Upper lobe of left lung (tissue), 6 donors: ENCODE measurements around the gene TRDN. TPM values are rescaled to one million over a fixed set of nuclear protein-coding genes. Genes with fewer than 3 reads are reported as not detected.
"Not testable (repeated sequence)": the region's sequence is repeated elsewhere in the genome, so short reads cannot be mapped to it uniquely, and the experiment has no call there.

Experiments used
- ATAC-seq, 2 donors: fragments of 200-7000 bp; cut with Tn5 transposase; one replicate each; pipeline ENCODE4 v1.9.1; 2022; ENCODE audit warnings: mild to moderate bottlenecking in 2 of 2, moderate library complexity in 2 of 2; ENCODE audit not compliant: low FRiP score in 2 of 2
- DNase-seq, 2 donors: peaks; one replicate each; pipeline ENCODE4 v3.0.0-alpha.2; 2019 to 2020
- H3K27ac ChIP-seq, 4 donors: fragments of 200-600 bp; sonication (generic); one replicate each; pipeline ENCODE4 v1.5.1; 2016 to 2019
- H3K27me3 ChIP-seq, 4 donors: fragments of 200-600 bp; sonication (generic); one replicate each; pipeline ENCODE4 v1.5.1; 2017 to 2019
- H3K36me3 ChIP-seq, 4 donors: fragments of 200-600 bp; sonication (generic); one replicate each; pipeline ENCODE4 v1.5.1; 2016 to 2019
- H3K4me1 ChIP-seq, 4 donors: fragments of 200-600 bp; sonication (generic); one replicate each; pipeline ENCODE4 v1.5.1; 2018 to 2019
- H3K4me3 ChIP-seq, 4 donors: fragments of 200-600 bp; sonication (generic); one replicate each; pipeline ENCODE4 v1.5.1; 2017 to 2019; ENCODE audit warnings: mild to moderate bottlenecking in 2 of 4, moderate library complexity in 1 of 4
- H3K9me3 ChIP-seq, 4 donors: fragments of 200-600 bp; sonication (generic); one replicate each; pipeline ENCODE4 v1.5.1; 2018 to 2019
- EP300 ChIP-seq, 4 donors: sonication (generic); formaldehyde crosslinking; IDR thresholded peaks; one replicate each; pipeline ENCODE4 v1.5.1; 2017; ENCODE audit warnings: antibody characterized with exemption in 4 of 4, control low read depth in 2 of 4
- POLR2A ChIP-seq, 4 donors: fragments of 450-650 bp; IDR thresholded peaks; one replicate each; pipeline ENCODE4 v1.5.1; 2016 to 2017; ENCODE audit warnings: antibody characterized with exemption in 4 of 4, mild to moderate bottlenecking in 2 of 4
- POLR2AphosphoS5 ChIP-seq, 2 donors: sonication (generic); formaldehyde crosslinking; IDR thresholded peaks; one replicate each; pipeline ENCODE4 v1.5.1; 2017; ENCODE audit warnings: antibody characterized with exemption in 2 of 2
- WGBS, 2 donors: methylation state at CpG; one replicate each; pipeline ENCODE4 v1.1.5; 2017 to 2018; 5-methylcytosine and 5-hydroxymethylcytosine counted together
- total RNA-seq, 6 donors: library from RNA; depleted of rRNA in 4 of 6; stranded (reverse); fragments of >200 nt in 4 of 6; gene quantifications; one replicate each; pipeline versions ENCODE4 v1.1.0 to v1.2.1, GENCODE V29; 2016 to 2021
- TF ChIP-seq, protein P1 (sequence below), 6 experiments: fragments of 450-650 bp in 4 of 6; fragments of 200-600 bp in 2 of 6; sonication (generic) in 2 of 6; IDR thresholded peaks; one replicate each; pipeline ENCODE4 v1.5.1; 2016 to 2019; ENCODE audit warnings: antibody characterized with exemption in 6 of 6
- donor health status: DM: no; HTN: no; CAD: no; lungs with moderate emphysema.
- donor health status: DM: no; HTN: yes; CAD: no; lungs with severe emphysema.

TRDN gene
- total RNA-seq, 6 donors from 2014 or later: 0.20 TPM; not detected in 5

DNA sequence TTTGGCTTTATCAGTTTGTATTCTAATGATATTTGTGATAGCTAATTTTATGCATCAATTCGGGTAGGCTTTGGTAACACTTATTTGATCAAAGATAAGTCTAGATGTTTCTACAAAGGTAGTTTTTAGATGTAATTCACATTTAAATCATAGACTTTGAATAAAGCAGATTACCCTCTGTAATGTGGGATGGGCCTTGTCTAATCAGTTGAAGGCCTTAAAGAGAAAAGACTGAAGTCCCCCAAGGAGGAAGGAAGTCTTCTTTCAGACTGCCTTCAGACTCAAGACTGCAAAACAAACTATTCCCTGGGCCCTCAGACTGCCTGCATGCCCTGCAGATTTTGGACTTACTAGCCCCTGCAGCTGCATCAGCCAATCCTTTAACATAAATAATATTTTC lies 178.5 kb downstream of the TRDN start:
- Histone ChIP-seq H3K4me1 (no peaks in the 10 kb centered on the region), H3K36me3 (no peaks in the 10 kb centered on the region), H3K27me3 (no peaks in the 10 kb centered on the region), H3K27ac (no peak overlapping the region), H3K4me3 (no peak overlapping the region), H3K9me3 (no peaks in the 10 kb centered on the region)
- no peak for DNase-seq
- TF ChIP-seq POLR2AphosphoS5 (IDR thresholded peaks at IDR 0.05) (no peak), POLR2A (IDR thresholded peaks at IDR 0.05) (no peak), EP300 (IDR thresholded peaks at IDR 0.05) (no peak)
- TF ChIP-seq, protein P1, sequence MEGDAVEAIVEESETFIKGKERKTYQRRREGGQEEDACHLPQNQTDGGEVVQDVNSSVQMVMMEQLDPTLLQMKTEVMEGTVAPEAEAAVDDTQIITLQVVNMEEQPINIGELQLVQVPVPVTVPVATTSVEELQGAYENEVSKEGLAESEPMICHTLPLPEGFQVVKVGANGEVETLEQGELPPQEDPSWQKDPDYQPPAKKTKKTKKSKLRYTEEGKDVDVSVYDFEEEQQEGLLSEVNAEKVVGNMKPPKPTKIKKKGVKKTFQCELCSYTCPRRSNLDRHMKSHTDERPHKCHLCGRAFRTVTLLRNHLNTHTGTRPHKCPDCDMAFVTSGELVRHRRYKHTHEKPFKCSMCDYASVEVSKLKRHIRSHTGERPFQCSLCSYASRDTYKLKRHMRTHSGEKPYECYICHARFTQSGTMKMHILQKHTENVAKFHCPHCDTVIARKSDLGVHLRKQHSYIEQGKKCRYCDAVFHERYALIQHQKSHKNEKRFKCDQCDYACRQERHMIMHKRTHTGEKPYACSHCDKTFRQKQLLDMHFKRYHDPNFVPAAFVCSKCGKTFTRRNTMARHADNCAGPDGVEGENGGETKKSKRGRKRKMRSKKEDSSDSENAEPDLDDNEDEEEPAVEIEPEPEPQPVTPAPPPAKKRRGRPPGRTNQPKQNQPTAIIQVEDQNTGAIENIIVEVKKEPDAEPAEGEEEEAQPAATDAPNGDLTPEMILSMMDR (IDR thresholded peaks at IDR 0.05): no peak
- WGBS, 2 donors: 86 to 97% methylated on average over 1 of the region's 1 CpG
- no peak for ATAC-seq

GRCh38 chr6:123456836-123457235 lies 179.9 kb downstream of the TRDN start:
- Histone ChIP-seq H3K4me1 (no peaks in the 10 kb centered on the region), H3K27ac (no peak overlapping the region), H3K27me3 (no peaks in the 10 kb centered on the region), H3K36me3 (no peaks in the 10 kb centered on the region), H3K4me3 (no peak overlapping the region), H3K9me3 (no peaks in the 10 kb centered on the region)
- 80 to 88% methylated on average over 3 of the region's 3 CpGs for WGBS, 2 donors
- DNase-seq (no peak), ATAC-seq (no peak)
- TF ChIP-seq, protein P1 (IDR thresholded peaks at IDR 0.05): no peak
- no peak for TF ChIP-seq EP300 (IDR thresholded peaks at IDR 0.05)
- no peak for TF ChIP-seq POLR2AphosphoS5 (IDR thresholded peaks at IDR 0.05)
- no peak for TF ChIP-seq POLR2A (IDR thresholded peaks at IDR 0.05)

DNA sequence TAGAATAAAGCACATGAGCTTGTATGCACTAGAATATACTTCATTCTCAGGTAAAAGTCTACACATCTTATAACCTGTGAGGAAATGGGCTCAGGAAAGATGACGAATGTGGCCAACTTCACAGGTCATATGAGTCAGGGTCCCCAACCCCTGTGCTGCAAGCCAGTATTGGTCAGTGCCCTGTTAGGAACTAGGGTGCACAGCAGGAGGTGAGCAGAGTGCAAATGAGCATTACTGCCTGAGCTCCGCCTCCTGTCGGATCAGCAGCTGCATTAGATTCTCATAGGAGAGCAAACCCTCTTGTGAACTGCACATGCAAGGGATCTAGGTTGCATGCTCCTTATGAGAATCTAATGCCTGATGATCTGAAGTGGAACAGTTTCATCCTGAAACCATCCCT lies 182.3 kb downstream of the TRDN start:
- Histone ChIP-seq H3K9me3 (no peaks in the 10 kb centered on the region), H3K27ac (no peak overlapping the region), H3K4me3 (no peak overlapping the region), H3K4me1 (no peaks in the 10 kb centered on the region), H3K27me3 (no peaks in the 10 kb centered on the region), H3K36me3 (no peaks in the 10 kb centered on the region)
- DNase-seq: no peak
- ATAC-seq: no peak
- TF ChIP-seq, protein P1 (IDR thresholded peaks at IDR 0.05): no peak
- no peak for TF ChIP-seq POLR2A (IDR thresholded peaks at IDR 0.05)
- TF ChIP-seq POLR2AphosphoS5 (IDR thresholded peaks at IDR 0.05): no peak
- no peak for TF ChIP-seq EP300 (IDR thresholded peaks at IDR 0.05)
- WGBS, 2 donors: 92 to 100% methylated on average over 2 to 3 of the region's 3 CpGs

GRCh38 chr6:123453071-123453470 lies 183.7 kb downstream of the TRDN start:
- H3K9me3 ChIP-seq, H3K27me3 ChIP-seq, DNase-seq, H3K36me3 ChIP-seq, ATAC-seq, H3K4me3 ChIP-seq, H3K4me1 ChIP-seq, H3K27ac ChIP-seq: not testable (repeated sequence)

DNA sequence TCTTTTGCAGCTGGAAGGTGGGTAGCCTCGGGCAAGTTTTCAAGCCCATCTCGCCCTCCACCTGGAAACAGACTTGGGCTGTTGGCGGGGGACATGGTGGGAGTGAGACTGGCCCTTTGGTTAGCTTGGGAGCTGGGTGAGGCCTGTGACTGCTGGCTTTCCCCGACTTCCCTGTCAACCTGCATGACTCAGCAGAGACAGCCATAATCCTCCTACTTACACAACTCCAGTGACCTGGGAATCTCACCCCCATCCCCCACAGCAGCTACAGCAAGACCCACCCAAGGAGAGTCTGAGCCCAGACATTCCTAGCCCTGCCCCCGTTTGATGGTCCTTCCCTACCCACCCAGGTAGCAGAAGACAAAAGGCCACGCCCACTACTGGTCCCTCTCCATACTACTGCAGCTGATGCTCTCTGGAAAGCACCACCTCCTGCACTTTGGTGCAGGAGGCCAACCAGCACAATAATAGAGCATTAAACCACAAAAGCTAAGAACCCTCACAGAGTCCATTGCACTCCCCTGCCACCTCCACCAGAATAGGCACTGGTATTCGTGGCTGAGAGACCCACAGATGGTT lies 188.4 kb downstream of the TRDN start:
- 78 to 87% methylated on average over 6 to 7 of the region's 7 CpGs for WGBS, 2 donors
- peaks cover 0 to 9% (median 0%) of the 10 kb centered on the region in 4 donors for H3K9me3 ChIP-seq
- ATAC-seq: no peak
- DNase-seq: no peak
- TF ChIP-seq POLR2A (IDR thresholded peaks at IDR 0.05): no peak
- TF ChIP-seq, protein P1 (IDR thresholded peaks at IDR 0.05): no peak
- no peak for TF ChIP-seq EP300 (IDR thresholded peaks at IDR 0.05)
- TF ChIP-seq POLR2AphosphoS5 (IDR thresholded peaks at IDR 0.05): no peak
- no peaks in the 10 kb centered on the region for H3K36me3 ChIP-seq
- no peaks in the 10 kb centered on the region for H3K27me3 ChIP-seq
- H3K4me3 ChIP-seq: no peak overlapping the region
- no peak overlapping the region for H3K27ac ChIP-seq
- H3K4me1 ChIP-seq: no peaks in the 10 kb centered on the region
